Activated T-helper 1 cell treated with anti-CD3 and anti-CD28 coated beads, Interleukin-2, amount 50 U/mL, for 16 hours (primary cell): ENCODE results near the gene CTTNBP2.
"Not testable (repeated sequence)": the region's sequence is repeated elsewhere in the genome, so short reads cannot be mapped to it uniquely, and the experiment has no call there.

Experiments
- DNase-seq, 2 donors: peaks; one replicate each; pipeline ENCODE4 v3.0.0-alpha.2; 2020; ENCODE audit warnings: low read depth in 1 of 2, low spot score in 1 of 2

CTTNBP2 gene

DNA sequence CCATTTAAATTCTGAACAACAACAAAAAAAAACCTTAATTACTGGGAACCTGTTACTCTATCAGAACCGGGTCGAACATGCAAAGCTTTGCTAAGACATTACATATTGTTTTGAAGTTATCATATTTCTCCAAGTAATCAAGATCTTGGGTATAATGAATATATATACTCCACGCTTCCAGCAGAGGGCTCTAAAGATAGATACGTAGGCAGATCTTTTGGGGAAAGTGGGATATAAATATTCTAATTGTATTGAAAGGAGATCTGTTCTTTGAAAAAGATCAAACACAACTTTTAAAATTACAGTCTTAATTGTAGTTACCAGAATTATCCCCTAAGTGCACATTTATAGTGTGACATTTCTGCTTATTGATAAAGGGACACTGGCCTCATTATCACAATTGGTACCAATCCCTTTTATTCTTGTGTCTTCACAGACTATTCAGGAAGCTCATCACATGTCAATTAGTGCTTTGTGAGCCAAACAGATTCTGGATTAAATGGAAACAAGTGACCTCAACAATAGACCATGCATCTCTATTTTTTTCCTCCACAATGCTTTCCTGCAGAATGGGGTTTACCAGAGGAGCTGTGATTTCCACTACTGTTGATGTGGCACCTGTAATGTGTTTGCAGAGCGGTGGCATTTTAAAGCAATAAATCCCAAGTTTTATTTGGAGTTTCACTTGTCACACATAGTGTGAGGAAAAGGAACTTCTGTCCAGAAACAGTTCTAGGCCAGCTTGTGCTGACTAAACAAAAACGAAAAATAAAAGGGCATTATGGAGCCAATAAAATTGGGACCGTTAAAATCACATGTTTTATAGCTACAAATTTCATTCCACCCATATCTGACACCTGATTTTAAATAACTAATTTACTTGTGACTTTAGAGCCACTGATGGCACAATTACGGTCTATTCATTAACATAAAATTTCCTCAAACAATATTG, 122.4 kb downstream of the CTTNBP2 start:
- no peak for DNase-seq

GRCh38 chr7:117741962-117742361, 131.3 kb downstream of the CTTNBP2 start:
- no peak for DNase-seq

GRCh38 chr7:117739085-117739484, 134.2 kb downstream of the CTTNBP2 start:
- DNase-seq = no peak

- DNase-seq = no peak
Measured at GRCh38 chr7:117737926-117738325, 135.3 kb downstream of the CTTNBP2 start.

DNA sequence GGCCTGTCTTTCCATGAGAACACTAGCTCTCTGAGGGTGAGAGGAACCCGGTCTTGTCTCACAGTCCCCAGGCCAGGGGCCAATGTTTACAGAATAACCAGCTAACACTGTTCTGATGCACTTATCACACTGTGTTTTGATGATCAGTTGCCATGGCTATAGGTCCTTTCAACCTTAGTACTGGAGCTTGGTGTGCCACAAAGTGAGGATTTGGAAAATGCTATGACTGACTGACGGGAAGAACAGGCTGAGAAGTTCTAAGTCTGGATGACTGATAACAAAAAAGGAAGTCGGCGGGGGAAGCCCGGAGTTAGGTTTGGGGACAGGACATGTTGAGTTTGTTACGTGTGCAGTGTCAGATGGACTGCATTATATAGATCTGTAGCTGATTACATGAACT, 141.8 kb downstream of the CTTNBP2 start:
- DNase-seq = no peak

GRCh38 chr7:117730390-117730789, 142.9 kb downstream of the CTTNBP2 start:
- DNase-seq = no peak

DNA sequence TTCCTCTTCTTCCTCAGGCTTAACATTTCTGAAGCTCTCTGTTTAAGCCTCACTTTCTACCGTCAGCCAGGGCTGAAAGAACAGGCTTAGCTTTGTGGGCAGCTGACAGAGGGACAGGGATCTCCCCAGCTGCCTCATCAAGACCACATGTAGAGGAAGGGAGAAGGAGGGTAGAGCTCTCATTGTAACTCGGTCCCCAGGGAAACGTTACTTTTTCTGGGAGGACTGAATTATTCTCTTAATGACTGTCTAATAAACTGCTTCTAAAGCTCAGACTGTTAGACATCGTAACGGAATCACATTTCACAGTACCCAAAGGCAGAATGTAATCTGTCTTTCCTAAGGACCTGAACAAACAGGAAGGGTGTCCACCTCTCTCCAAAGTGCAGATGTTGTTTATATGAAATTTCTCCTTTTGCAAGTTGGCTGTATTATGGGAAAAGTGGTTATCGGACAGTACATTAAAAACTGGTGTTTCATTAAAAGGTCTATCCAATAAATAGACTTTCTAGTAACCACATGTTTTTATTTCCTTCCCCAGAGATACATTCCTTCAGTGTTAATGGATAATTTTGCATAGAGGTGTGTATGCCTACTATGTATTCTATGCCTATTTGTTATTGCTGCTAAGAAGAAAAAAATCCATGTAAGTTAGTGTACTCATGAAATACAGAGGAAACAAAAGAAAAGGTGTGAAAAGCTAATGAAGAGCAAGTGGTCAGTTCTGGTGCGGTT, 144.2 kb downstream of the CTTNBP2 start:
- DNase-seq = no peak

- no peak for DNase-seq
Measured at GRCh38 chr7:117724898-117725297, 148.3 kb downstream of the CTTNBP2 start.

GRCh38 chr7:117719377-117719776, 153.9 kb downstream of the CTTNBP2 start:
- no peak for DNase-seq

- DNase-seq = no peak
Measured at GRCh38 chr7:117718116-117718835, 155.0 kb downstream of the CTTNBP2 start.

DNA sequence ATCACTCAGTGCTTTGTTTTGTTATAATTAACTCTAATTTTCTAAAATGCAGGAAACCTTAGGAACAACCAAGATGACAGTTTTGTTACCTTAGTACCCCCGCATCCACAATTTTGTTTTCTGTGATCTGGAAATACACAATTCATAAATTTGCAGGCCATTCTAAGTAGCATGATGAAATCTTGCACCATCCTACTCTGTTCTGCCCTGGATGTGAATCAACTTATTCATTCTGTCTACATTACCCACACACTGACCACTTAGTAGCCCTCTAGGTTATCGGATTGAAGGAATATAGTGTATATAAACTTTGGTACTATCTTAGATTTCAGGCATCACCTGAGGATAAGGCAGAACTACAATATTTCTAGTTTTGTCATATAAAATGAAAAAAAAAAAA, 155.9 kb downstream of the CTTNBP2 start:
- no peak for DNase-seq

GRCh38 chr7:117716707-117717299, 156.4 kb downstream of the CTTNBP2 start:
- no peak for DNase-seq

- DNase-seq = no peak
Measured at GRCh38 chr7:117715784-117716445, 157.3 kb downstream of the CTTNBP2 start.

DNA sequence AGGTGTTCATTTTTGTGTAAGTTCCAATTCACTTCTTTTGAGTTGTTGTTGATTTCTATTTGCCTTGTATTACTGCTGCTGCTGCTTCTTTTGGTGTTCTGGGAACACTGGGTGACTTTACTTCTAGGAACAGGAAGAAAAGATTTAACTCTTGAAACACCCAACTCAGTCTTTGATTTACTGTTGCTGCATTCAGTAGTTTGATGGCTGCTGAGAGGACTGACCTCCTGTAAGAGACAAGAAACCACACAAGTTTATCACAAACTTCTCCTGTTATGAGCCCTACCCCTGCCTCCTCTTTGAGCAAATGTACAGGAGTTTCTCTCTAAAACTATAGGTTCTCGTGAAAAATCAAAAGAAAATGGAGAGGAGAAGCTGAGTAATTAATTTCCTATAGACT, 161.7 kb downstream of the CTTNBP2 start:
- no peak for DNase-seq

DNA sequence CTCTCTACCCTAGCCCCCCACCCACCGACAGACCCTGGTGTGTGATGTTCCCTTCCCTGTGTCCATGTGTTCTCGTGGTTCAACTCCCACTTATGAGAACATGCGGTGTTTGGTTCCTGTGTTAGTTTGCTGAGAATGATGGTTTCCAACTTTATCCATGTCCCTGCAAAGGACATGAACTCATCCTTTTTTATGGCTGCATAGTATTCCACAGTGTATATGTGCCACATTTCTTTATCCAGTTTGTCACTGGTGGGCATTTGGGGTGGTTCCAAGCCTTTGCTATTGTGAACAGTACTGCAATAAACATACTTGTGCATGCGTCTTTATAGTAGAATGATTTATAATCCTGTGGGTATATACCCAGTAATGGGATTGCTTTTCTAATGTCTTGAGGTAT, 165.1 kb downstream of the CTTNBP2 start:
- not testable (repeated sequence) for DNase-seq

DNA sequence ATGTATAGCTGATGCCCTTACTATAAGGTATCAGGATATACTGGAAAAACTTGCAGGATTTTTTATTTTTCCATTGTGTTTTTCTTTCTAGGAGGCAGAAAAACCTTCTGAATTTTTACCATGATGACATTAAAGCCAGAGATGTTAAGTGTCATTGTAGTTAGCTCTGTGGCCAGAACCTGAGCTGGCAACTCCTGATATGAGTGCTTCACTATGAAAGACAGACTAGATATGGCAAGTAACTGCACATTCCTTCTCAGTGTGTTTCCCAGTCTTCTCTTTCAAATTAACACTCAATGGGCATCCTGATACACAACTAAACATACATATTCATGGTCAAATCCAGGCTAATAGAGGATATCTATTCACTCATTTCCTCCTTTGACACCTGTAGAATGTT, 166.2 kb downstream of the CTTNBP2 start:
- no peak for DNase-seq

DNA sequence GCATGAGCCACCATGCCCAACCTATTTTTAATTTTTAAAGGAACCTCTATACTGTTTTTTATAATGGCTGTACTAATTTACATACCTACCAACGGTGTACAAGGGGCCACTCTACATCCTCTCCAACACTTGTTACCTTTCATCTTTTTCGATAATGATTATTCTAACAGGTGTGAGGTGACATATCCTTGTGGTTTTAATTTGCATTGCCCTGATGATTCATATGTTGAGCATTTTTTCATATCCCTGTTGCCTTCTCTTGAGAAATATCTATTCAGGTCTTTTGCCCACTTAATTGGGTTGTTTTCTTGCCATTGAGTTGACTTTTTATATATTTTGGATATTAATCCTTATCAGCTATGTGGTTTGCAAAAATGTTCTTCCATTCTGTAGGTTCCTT, 167.0 kb downstream of the CTTNBP2 start:
- no peak for DNase-seq

GRCh38 chr7:117705630-117706029, 167.6 kb downstream of the CTTNBP2 start:
- no peak for DNase-seq

DNA sequence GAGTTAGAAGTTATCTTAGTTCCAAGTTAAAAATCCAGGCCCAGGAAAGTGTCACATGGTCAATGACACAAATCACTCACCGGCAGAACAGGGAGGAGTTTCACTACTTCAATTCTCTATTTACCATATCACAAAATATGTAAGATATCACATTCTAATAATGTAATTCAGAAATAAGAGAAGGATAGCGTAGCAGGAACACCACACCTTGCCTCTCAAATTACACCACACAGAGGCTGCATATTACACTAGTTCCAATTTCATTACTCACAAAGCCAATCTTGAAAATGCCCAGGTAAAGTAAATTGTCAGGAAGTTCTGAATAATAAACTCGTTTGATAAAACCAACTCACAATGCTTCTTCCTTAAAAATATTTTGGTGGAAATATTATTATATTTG, 169.2 kb downstream of the CTTNBP2 start:
- no peak for DNase-seq

GRCh38 chr7:117698018-117698417, 175.2 kb downstream of the CTTNBP2 start:
- DNase-seq = no peak

DNA sequence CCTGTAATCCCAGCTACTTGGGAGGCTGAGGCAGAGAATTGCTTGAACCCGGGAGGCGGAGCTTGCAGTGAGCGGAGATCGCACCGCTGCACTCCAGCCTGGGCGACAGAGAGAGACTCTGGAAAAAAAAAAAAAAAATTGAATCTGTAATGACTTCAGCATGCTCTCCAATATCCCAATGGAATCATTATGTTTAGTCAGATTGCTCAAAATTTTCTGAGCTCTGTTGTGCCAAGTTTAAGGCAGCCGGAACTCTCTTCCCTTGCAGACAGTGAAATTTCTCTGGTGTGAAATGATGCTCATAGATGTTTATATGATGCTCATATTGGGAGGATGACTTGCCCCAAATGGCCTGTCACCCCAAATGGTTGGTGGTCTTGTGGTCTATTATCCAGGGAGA, 180.9 kb downstream of the CTTNBP2 start:
- no peak for DNase-seq
